NCI-H82 treated with DMSO at 0.1 percent for 48 hours (cell line): ENCODE results near the gene TPRG1.

ENCODE experiments used
- DNase-seq: peaks from one replicate; lab custom pipeline; 2025; ENCODE audit not compliant: unreplicated experiment; lab: John Stamatoyannopoulos, UW

The TPRG1 gene

DNA sequence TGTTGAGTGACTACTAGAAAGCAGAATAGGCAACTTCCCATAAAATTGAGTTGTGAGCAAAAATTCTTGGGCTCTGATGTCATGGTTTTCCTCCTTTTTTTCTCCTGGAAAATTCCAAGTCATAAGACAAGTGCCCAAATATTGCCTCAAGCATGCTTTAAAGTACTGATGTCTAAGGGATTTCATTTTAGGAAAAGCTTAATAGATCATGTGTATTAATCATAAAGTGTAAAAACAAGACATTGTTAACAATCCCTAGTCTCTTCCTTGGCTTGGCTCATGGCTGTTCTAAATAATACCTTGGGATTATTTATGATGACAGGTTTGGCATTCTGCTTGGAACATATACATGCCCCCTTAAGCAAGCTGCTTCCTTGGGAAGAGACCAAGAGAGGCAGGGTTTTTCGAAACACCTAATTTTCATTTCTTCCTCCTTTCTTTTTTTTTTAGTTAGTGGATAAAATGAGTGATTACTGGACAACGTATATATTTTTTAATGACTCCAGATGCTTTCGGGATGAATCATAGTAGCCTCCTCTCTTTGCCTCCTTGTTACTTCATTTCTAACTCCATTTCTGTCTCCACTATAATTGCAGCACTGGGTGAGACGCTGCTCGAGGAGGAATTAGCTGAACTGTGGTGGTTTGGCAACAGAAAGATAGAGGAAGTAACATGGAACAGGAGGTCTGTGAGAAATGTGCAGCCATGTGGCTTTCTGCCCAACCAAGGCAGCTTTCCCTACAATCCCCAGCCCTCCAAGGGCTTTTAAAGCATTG, 104.9 kb downstream of the TPRG1 start:
- DNase-seq, result no peak

DNA sequence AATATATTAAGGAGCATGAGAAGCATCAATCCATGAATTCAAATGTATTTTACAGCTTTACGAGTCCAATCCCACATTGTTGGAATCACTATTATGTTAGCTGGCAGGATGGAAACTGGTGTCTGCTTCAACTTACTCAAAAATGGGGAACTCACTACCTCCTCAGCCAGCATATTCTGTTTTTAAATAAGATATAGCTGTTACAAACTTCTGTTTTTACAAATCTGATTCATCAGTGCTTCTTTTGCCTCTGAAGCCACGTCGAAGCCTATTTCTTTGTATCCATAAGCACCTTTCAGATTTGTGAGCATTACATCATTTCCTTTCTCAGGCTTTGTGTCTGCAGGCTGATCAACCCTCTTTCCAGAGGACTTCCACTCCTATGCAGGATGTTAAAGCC, 105.9 kb downstream of the TPRG1 start:
- DNase-seq, result no peak

DNA sequence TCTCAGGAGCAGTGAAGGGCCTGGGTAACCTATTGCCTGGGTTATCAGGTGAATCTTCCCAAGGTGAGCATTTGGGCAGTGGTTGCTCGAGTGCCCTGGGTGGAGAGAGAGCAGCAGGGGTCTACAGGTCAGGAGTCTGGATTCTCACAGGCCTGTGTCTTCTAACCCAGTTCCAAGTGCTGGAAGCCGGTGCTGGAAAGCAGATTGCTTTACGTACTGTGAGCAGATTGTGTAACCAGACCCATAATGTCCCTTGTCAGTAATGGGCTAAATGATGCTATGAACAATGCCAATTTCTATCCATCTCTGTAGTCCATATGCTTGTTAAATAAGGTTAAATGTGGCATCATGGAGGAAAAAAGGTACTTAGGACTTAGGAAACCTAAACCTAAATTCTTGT, 106.5 kb downstream of the TPRG1 start:
- DNase-seq, result no peak

DNA sequence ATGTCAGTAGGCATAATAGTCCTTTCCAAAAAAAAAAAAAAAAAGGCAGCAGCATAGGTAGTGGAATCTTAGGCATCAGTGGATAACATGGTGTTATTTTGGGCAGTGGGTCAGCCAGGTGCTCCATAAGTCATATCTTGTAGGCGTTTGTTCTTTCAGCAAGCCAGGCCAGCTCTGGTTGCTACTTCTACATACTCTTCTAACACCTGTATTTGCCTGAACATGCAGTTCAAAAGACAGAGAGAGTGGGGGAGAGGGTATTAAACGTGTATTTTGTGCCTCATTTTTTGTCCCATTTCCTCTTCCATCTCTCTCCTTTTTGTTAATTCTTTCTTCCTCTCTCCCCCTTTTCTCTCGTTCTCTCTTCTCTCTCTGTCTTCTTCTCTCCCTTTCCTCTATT, 110.4 kb downstream of the TPRG1 start:
- DNase-seq, result no peak

DNA sequence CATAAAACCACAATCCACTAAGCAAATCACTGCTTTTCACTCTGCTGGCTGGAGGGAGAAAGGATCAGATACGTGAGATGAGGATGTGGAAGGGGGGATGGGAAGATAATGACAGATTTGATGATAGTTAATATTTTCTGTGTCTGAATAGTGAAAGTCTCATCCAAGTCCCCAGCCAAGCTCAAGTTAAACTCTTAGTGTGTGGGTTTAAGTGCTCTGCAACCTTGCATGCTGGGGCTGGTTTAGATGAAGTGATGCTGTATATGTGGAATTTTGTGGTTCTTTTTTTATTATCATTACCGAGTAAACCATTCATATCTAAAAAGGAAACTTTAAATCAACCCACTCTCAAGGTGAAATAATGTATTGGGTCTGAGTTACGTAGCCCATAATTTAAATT, 111.0 kb downstream of the TPRG1 start:
- DNase-seq, result no peak

DNA sequence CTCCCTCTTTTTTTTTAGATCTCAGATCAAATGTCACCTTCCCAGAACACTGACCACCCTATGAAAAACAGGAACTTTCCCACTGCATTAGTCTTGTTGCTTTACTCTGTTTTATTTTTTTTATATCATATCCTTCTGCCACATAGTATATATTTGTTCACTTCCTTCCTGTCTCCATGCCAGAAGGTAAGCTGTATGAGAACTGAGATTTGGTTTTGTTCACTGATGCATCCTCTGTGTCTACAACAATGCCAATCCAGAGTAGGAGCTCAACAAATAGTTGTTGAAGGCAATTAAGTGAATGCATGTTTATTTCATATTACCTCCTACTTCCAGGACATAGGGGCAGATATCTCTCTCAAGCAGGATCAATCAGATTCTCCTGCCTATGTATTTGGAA, 114.4 kb downstream of the TPRG1 start:
- DNase-seq, result no peak

DNA sequence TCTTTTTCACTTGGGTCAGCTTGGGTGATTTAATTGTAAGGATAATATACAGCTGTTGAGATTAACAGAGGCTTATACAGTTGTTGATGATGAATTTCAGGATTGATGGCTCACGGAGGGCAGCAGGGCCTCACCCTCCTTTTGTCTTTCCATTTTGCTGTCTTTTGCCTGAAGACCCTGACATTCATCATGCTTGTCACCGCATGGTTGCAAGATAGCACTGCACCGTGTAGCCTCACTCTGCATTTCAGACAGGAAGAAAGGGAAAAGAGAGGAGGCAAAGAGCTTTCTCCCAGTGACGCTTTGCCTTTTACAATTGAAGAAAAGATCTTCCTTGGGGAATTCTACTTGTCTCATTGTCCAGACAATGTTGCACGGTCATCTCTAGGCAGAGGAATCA, 115.1 kb downstream of the TPRG1 start:
- DNase-seq, result no peak

DNA sequence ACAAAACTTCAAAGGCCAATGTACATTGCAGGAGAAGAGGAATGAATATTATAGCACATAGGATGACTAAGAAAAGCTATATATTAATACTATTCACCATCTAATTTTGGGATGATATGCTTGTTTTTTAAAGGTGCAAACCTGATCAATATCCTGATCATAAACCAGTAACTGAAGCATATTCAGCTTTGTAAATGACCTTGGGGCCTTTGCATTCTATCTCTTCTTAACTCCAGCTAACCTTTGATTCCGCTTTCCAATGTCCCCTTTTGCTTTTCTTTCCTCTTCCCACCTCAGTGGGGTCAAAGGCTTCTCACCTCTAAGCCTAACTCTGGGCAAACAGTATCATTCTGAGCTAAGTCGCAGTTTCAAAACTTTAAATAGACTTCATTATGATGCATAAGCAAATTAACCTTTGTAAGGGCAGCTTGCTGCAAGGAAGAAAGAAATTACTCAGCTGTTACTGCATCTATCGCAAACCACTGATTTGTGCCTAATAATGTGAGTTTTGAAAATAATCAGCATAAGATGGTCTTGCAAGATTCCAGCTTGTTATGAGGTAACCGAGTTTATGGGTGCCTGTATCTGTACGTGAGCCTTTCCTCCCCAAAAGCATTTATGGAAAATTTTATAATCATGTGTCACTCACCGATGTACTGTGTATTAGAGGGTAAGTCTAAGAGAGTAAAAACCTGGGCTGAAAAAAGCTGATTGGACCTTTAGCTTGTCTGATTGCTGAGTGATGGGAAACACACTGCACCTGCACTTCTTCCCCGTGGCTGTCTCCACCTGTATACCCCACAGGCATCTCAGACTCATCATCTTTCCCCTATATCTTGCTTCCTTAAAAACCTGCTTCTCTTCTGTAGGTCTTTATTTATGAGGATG, 116.8 kb downstream of the TPRG1 start:
- no peak for DNase-seq

DNA sequence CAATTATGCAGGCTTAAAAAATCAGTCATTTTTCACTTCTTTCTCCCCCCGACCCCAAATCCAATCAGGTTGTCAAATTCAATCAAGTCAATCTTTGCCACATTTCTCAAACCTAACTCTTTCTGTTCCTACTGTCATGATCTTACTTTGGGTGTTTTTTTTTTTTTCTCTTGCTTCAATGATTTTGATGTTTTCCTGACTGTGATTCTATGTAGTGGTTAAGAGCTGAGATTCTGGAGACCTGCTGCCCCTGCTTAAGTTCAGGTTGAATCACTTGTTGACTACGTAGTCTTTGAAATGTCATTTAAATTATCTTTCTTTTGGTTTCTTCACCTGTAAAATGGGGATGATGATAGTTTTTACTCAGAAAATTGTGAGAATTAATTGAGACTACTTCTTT, 117.5 kb downstream of the TPRG1 start:
- no peak for DNase-seq

DNA sequence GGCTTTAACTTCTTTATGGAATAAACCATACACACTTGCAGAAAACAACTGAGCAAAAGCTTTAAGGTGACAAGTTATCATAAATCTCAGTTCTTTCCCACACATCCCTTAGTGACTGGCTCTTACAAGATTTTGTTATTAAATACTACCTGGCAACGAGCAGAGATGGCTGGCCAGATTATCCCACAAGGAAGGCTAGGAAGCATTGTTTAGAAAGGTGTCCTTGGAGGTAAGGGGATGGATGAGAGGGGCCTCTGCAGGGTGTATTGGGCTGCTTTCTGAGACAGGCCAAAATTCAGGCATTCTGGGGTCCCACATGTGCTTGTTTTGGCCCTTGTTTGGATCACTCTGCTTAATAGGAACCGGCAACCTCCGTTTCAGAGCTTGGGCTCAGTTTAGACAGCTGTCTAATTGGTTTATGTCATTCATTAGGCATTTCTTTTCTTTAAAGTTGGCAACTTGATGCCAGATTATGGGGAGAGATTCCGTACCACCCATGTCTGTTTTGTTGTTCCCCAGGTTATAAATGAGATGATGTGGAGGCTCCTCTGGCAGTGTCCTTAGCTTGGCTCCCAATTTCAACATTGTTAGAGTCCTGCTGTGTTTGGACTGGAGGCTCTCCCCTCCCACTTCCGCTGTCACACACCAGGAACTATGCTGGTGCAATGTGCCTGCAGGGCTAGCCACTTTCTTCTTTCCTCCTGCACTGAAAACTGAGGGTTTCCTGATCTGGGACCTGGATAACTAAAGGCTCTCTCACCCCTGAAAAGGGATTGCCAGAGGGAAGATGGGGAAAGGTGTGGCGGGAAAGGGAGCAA, 121.1 kb downstream of the TPRG1 start:
- DNase-seq, result peak; percentile 82

DNA sequence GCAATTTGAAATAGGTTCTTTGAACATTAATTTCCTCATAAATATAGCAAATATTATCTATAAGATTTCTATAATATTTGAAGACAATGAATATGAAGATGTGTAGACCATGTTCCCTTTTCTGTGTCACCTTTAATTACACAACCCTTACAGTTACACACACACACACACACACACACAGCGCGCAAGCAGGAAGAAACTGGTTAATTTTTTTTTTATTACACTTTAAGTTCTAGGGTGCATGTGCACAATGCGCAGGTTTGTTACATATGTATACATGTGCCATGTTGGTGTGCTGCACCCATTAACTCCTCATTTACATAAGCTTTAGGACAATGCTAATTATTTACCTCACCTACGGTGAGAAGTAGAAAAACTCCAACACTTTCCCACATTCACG, 122.9 kb downstream of the TPRG1 start:
- no peak for DNase-seq

DNA sequence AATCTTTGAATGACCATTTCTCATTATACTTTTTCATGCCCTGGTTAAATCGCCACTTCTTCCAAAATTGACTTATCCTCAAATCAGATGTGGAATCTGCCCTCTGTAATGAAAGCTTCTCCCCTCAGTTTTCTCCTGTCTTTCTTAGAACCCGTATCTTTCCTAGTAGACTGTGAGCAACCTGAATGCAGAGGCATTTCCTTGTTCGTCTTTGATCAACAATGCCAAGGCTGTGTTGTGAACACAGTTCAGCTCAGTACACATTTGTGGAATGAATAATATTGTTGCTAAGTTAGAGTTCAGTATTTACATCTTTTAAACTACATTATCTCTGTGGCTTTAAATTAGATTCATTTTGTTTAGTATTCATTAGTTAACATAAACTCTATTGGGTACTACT, 123.3 kb downstream of the TPRG1 start:
- DNase-seq, result no peak

DNA sequence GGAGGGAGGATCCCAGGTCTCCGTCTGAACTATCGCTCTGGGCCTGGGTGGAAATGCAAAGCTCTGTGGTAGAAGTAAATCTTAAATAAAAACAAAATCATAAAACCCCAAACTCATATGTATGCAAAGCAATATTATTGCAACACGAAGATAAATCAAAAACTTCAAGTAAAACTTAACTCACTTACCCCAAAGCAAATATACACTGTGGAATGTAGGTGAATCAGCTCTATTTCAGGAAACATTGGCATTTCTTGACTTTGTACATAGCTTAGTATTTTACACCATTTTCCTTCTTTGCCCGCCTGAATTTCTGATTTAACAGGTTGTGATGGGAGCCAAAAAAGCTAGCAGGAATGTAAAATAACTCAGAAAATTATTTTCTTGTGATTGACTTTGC, 126.2 kb downstream of the TPRG1 start:
- no peak for DNase-seq

DNA sequence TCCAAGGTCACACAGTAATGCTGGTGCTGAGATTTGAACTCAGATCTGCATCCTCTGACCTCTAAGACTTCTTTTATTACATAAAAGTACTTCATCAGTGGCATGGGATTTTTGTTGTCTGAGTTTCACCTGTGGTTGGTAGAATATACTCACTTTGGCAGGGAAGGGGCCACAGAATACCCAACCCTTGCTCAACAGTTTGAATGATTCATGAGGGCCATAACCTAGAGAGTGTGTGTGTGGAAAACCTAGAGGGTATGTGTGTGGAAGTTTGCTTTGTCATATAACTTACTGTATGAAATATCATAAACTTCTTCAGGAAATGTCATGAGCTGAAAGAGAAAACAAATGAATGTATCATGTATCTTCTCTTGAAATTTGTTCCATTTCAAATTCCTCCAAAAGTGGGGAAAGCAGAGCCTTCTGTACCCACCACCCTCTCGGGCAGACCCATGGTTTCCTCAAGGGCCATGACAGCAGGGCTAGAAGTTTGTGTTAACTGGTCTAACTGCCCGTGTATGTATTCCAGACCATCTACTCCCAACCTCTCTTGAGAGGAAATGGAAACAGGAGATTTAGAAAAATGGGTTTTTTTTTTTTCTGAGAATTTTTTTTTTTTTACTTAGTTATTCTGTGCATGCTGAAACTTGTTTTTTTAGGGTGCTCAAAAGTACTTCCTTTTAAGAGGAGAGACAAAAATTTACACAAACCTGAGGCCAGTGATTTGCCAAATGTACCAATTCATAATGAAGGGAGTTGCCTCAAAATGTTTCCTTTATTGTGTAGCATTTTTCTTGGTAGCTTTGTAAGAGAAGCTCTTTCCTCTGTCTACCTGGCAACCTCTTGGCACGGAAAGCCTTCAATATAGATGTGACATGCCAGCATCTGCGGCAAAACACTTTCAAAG, 127.0 kb downstream of the TPRG1 start:
- no peak for DNase-seq

DNA sequence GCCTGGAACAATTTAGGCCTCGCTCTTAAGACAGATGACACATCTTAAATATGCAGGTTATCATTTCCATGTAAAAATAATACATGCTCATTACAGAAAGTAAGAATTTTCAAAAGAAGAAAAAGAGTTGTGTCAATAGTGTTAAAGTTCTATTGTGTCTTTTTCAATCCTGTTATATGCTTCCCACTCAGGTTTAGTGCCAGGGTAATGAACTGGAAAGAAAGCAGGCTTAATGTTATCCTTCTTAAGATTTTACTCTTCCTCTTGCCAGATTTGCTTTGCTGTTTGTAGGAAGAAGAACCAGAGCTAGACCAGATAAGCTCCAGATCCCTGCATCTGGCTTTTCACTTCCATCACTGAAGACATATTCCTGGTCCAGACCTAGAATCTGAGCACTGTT, 128.6 kb downstream of the TPRG1 start:
- peak; percentile 34 for DNase-seq

DNA sequence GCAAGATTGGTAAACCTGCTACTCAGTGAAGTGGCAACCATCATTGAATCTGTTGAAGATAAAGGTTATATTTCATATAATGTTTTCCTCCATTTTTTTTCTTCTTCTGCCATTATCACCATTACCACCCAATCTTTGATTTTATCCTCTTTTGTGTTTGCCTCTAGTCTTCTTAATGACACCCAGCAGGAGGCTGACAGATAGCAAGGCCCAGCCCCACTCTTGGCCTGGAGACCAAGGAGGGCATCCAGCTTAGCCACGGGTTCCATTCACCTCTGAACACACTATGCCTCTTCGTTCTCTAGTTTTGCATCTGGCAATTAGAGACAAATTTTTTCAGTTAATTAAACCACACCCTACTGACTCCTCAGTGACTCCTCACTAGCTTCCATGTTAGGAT, 129.7 kb downstream of the TPRG1 start:
- DNase-seq, result no peak

DNA sequence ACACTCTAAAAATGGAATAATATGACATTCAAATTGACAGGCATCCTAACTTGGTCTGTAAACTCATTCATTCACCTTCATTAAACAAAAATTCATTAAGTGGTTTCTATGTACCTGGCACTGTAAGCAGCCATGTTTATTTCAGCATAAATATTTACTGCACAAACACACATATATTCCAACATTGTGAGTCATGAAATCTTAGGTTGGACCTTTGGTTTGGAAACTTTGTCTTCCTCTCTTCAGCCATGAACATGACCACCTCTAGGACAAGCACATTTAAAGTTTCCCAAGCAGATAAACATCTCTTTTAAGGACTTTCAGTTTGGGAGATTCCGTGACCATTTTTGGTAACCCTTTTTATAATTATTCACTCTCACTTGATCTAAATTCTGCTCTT, 131.8 kb downstream of the TPRG1 start:
- no peak for DNase-seq

DNA sequence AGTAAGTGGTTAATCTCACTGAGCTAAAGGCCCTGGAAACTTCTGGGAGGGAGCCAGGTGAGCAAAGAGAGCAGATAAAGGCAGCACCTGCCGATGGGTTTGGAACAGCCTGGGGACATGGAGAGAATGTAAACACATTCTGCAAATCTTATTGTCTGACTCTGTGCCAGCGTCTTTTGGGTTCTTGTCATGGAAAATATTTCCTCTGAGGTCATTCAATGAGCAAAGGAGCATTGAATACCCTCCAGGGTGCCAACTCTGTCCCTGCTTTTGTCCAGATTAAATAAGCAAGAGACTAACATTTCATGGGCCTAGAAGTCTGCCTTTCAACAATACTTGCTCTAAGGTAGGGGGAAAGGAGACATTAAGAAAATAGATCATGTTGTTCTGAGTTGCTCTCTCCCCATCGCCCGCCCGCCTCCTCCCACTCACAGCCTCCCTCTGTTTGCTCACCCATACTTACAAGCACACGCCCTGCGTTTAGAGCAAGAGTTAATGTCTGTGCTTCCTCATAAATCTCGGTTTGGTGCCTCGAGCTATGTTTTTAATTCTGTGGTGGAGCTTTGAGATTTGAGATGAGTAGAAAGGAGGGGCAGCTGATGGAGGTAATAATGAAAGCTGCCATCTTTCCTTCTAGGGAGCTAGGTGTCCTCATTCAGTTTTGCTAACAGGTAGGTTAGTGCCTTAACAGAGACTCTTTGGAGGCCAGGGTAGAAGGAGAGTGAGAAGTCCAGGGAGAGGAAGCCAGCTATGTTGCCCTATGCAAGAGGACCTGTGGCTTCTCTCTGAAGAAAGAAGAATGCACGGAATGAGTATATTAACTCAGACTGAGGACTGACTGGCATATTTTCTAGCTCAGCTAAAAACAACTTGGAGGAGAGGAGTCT, 132.9 kb downstream of the TPRG1 start:
- no peak for DNase-seq

DNA sequence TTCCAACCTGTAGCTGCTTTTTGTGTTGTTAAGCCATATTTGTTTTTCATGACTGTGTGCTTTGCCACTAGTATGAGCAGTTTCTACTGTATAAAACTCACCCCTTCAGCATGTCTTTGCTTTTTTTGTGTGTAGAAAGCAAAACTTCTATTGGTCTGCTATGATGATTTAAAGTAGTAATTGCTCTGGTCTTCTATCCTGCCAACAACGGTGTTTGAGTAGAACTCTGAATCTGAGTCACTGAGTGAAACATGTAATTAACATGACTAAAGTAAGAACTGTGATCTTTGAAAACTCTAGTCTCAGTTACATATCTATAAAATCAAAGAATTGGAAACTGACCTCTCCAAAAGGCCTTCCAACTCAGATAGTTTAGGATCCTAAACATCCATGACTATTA, 133.6 kb downstream of the TPRG1 start:
- DNase-seq, result no peak

DNA sequence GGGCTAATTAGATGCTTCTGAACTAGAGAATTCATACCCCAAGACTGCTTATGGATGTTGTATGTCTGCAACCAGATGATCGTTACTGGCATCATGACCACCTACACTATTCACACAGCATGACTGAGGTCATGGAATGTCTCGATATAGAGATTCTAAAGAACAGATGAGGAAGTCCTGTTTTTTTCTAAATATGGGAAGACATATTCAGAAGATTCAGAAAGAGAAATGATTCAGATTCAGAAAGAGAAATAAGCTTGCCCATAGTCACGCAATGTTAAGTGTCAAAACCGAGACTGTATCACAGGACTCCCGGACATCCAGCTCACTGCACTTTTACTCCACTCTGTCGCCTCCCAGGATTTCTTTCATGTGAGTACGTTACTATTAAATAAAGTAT, 136.2 kb downstream of the TPRG1 start:
- no peak for DNase-seq
